IMR-90 (cell line): ENCODE measurements around the gene PLD6. TPM values are rescaled to one million over a fixed set of nuclear protein-coding genes. Genes with fewer than 3 reads are reported as not detected.

Source experiments
- ATAC-seq: fragments of 200-7000 bp; cut with Tn5 transposase; 2 replicates; pipeline ENCODE4 v1.9.1; 2020; ENCODE audit warnings: low read depth, mild to moderate bottlenecking, moderate library complexity
- BruUV-seq: library from RNA; stranded (reverse); fragments of 400-500 nt; replicated peaks from 2 replicates; lab custom pipeline; 2021; lab: Mats Ljungman, UMichigan
- CTCF ChIA-PET: fragments of 300-600 bp; formaldehyde crosslinking; extraction: SDS; loops from one replicate; lab custom pipeline; 2021; ENCODE audit warnings: antibody characterized with exemption; lab: Yijun Ruan, JAX
- POLR2A ChIA-PET: fragments of 300-600 bp; sonication (Branson Sonifier 250); formaldehyde crosslinking; loops from one replicate; lab custom pipeline; 2022; ENCODE audit warnings: antibody characterized with exemption; ENCODE audit not compliant: unreplicated experiment; lab: Charles Lee
- DNase-seq: peaks from one replicate; pipeline ENCODE4 v3.0.0; 2013
- H2AFZ ChIP-seq: replicated peaks from 2 replicates; pipeline ENCODE3; 2013; ENCODE audit warnings: low read length, mild to moderate bottlenecking; ENCODE audit not compliant: poor library complexity
- H2AK5ac ChIP-seq: 2 replicates; pipeline ENCODE4 v1.6.1; 2013; ENCODE audit warnings: low read depth, low read length, inconsistent platforms
- H2AK9ac ChIP-seq: replicated peaks from 2 replicates; pipeline ENCODE3; 2013; ENCODE audit warnings: mild to moderate bottlenecking, low read depth, low read length, moderate library complexity; ENCODE audit not compliant: poor library complexity
- H2BK120ac ChIP-seq: 2 replicates; pipeline ENCODE4 v1.6.1; 2013; ENCODE audit warnings: low read depth, low read length, inconsistent platforms
- H2BK15ac ChIP-seq: 3 replicates; pipeline ENCODE4 v1.6.1; 2013; ENCODE audit warnings: low read depth, low read length, inconsistent platforms
- H2BK20ac ChIP-seq: 2 replicates; pipeline ENCODE4 v1.6.1; 2013; ENCODE audit warnings: low read depth, mild to moderate bottlenecking, inconsistent platforms, low read length, moderate library complexity
- H2BK5ac ChIP-seq: 2 replicates; pipeline ENCODE4 v1.6.1; 2013; ENCODE audit warnings: mild to moderate bottlenecking, low read depth, low read length, inconsistent platforms; ENCODE audit not compliant: poor library complexity, severe bottlenecking
- H3K14ac ChIP-seq: replicated peaks from 2 replicates; pipeline ENCODE4 v1.6.1; 2013; ENCODE audit warnings: low read depth, low read length, inconsistent platforms
- H3K18ac ChIP-seq: 2 replicates; pipeline ENCODE4 v1.6.1; 2013; ENCODE audit warnings: low read depth, low read length, control low read depth
- H3K23ac ChIP-seq: 2 replicates; pipeline ENCODE4 v1.6.1; 2013; ENCODE audit warnings: low read depth, low read length, inconsistent platforms
- H3K27ac ChIP-seq: 2 replicates; pipeline ENCODE4 v1.5.1; 2013; ENCODE audit warnings: mild to moderate bottlenecking, control low read depth, low read length; ENCODE audit not compliant: insufficient read depth
- H3K27me3 ChIP-seq: 2 replicates; pipeline ENCODE4 v1.6.1; 2013; ENCODE audit warnings: low read length; ENCODE audit not compliant: control insufficient read depth, insufficient read depth
- H3K36me3 ChIP-seq: 2 replicates; pipeline ENCODE4 v1.6.1; 2013; ENCODE audit warnings: low read length, mixed read lengths; ENCODE audit not compliant: control insufficient read depth, insufficient read depth
- H3K4ac ChIP-seq: 2 replicates; pipeline ENCODE4 v1.6.1; 2013; ENCODE audit warnings: low read depth, low read length, inconsistent platforms
- H3K4me1 ChIP-seq: 2 replicates; pipeline ENCODE4 v1.6.1; 2013; ENCODE audit warnings: low read length, mixed read lengths; ENCODE audit not compliant: control insufficient read depth, insufficient read depth
- H3K4me2 ChIP-seq: 2 replicates; pipeline ENCODE4 v1.6.1; 2013; ENCODE audit warnings: low read depth, mild to moderate bottlenecking, control low read depth, low read length, moderate library complexity
- H3K4me3 ChIP-seq: 2 replicates; pipeline ENCODE4 v1.5.1; 2013; ENCODE audit warnings: low read depth, mild to moderate bottlenecking, control low read depth, low read length, moderate library complexity; ENCODE audit not compliant: insufficient read depth
- H3K56ac ChIP-seq: 2 replicates; pipeline ENCODE4 v1.6.1; 2013; ENCODE audit warnings: low read length, inconsistent platforms; ENCODE audit not compliant: insufficient read depth; ENCODE audit errors: extremely low read depth
- H3K79me1 ChIP-seq, 2 experiments: 2 replicates each; pipeline ENCODE4 v1.6.1; 2013; ENCODE audit warnings: low read length in 2 of 2, inconsistent platforms in 1 of 2, low read depth in 1 of 2
- H3K9ac ChIP-seq: 2 replicates; pipeline ENCODE4 v1.6.1; 2013; ENCODE audit warnings: low read depth, low read length, control low read depth
- H3K9me1 ChIP-seq: 2 replicates; pipeline ENCODE4 v1.6.1; 2013; ENCODE audit warnings: low read length, inconsistent platforms; ENCODE audit not compliant: insufficient read depth
- H3K9me3 ChIP-seq: 2 replicates; pipeline ENCODE4 v1.6.1; 2013; ENCODE audit warnings: low read length; ENCODE audit not compliant: control insufficient read depth, insufficient read depth
- H4K20me1 ChIP-seq: 2 replicates; pipeline ENCODE4 v1.6.1; 2013; ENCODE audit warnings: low read length, inconsistent platforms; ENCODE audit not compliant: insufficient read depth
- H4K5ac ChIP-seq: 2 replicates; pipeline ENCODE4 v1.6.1; 2013; ENCODE audit warnings: mild to moderate bottlenecking, low read depth, low read length, control low read depth
- H4K8ac ChIP-seq, 2 experiments: 2 replicates each; pipeline ENCODE4 v1.6.1; 2013; ENCODE audit warnings: low read depth in 2 of 2, low read length in 2 of 2, control low read depth in 1 of 2, inconsistent platforms in 1 of 2
- H4K91ac ChIP-seq: 2 replicates; pipeline ENCODE4 v1.6.1; 2013; ENCODE audit warnings: low read depth, low read length, inconsistent platforms; ENCODE audit not compliant: insufficient read depth
- BHLHE40 ChIP-seq: fragments of 150-350 bp; IDR thresholded peaks from 2 replicates; pipeline ENCODE4 v1.6.1; 2016; ENCODE audit warnings: mild to moderate bottlenecking, low read depth, low read length
- FOS ChIP-seq: fragments of 150-350 bp; IDR thresholded peaks from 2 replicates; pipeline ENCODE4 v1.6.1; 2016; ENCODE audit warnings: low read depth, low read length
- MAFK ChIP-seq: IDR thresholded peaks from 2 replicates; pipeline ENCODE4 v1.6.1; 2012; ENCODE audit warnings: low read depth, low read length, improper control_type of control experiment
- POLR2A ChIP-seq: IDR thresholded peaks from 2 replicates; pipeline ENCODE4 v1.6.1; 2012; ENCODE audit warnings: mild to moderate bottlenecking, low read depth, low read length
- RCOR1 ChIP-seq: IDR thresholded peaks from 2 replicates; pipeline ENCODE4 v1.6.1; 2012; ENCODE audit warnings: mild to moderate bottlenecking, low read length, improper control_type of control experiment; ENCODE audit not compliant: insufficient replicate concordance
- USF2 ChIP-seq: fragments of 150-350 bp; IDR thresholded peaks from 2 replicates; pipeline ENCODE4 v1.6.1; 2017; ENCODE audit warnings: mild to moderate bottlenecking, antibody characterized with exemption, low read length, low read depth
- WGBS, 2 experiments: methylation state at CpG; one replicate each; pipeline versions ENCODE4 v1.1.5 to v1.1.7; 2013; ENCODE audit warnings: missing lambda C conversion rate in 2 of 2; ENCODE audit not compliant: insufficient read length in 1 of 2; ENCODE audit errors: extremely low coverage in 2 of 2; 5-methylcytosine and 5-hydroxymethylcytosine counted together
- dilution Hi-C: fragments of 300-500 bp; cut with HindIII; formaldehyde crosslinking; loops from one replicate; pipeline ENCODE4 v1.14.3; 2018; ENCODE audit warnings: low sequenced_read_pairs; ENCODE audit not compliant: unreplicated experiment
- in situ Hi-C: fragments of 300-500 bp; cut with MboI; formaldehyde crosslinking; loops from 3 replicates; pipeline ENCODE4 v1.14.3; 2019; ENCODE audit warnings: low sequenced_read_pairs, inconsistent platforms, mixed read lengths
- intact Hi-C: fragments of 100-400 bp; cut with micrococcal nuclease; formaldehyde crosslinking; loops from 2 replicates; pipeline ENCODE4 v1.10.0; 2022
- polyA plus RNA-seq, 3 experiments: library from polyadenylated mRNA; depleted of rRNA; stranded (reverse); fragments of >200 nt; gene quantifications; 2 replicates each; pipeline ENCODE4 v1.2.3, GENCODE V29; 2012; ENCODE audit warnings: low replicate concordance in 1 of 3
- total RNA-seq: library from RNA; depleted of rRNA; stranded (reverse); fragments of >200 nt; gene quantifications from 2 replicates; pipeline ENCODE4 v1.2.3, GENCODE V29; 2012
- TF ChIP-seq, protein P1 (sequence below): conservative IDR thresholded peaks from 2 replicates; pipeline ENCODE4 v1.5.1; 2012; ENCODE audit warnings: mild to moderate bottlenecking, low read depth, low read length, improper control_type of control experiment
- TF ChIP-seq, protein P2 (sequence below): fragments of 150-350 bp; IDR thresholded peaks from 2 replicates; pipeline ENCODE4 v1.6.1; 2016; ENCODE audit warnings: low read depth, mild to moderate bottlenecking, low read length, moderate library complexity, borderline replicate concordance

Gene PLD6
- total and polyA plus RNA-seq, 2 of the 4 experiments (the other 2 are of a cell fraction), result 1.1 to 1.5 TPM

DNA sequence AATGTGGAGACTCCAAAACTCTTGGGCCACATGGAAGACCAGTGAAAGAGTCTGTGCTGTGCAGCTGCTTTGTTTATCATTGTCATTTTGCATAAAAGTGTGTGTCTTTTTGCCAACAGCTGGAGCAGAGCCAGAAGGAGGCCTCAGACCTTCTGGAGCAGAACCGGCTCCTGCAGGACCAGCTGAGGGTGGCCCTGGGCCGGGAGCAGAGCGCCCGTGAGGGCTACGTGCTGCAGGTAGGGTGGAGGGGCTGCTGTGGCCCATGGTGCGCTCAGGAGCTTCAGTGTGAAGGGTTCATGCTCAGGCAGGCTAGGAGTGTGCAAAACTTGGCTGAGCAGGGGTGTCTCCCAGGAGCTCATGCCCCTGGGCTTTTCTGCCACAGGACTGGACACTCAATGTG, 45.0 kb downstream of the PLD6 start:
- in situ Hi-C loops, result no loop called here
- H3K36me3 ChIP-seq, result peaks cover 76% of the 10 kb centered on the region
- ATAC-seq (no peak), DNase-seq (no peak)
- no peak overlapping the region for H2BK120ac ChIP-seq
- H2BK15ac ChIP-seq, result no peak overlapping the region
- H2BK20ac ChIP-seq, result no peak overlapping the region
- TF ChIP-seq FOS (no peak), USF2 (no peak), POLR2A (no peak), BHLHE40 (no peak), RCOR1 (no peak), MAFK (no peak)
- TF ChIP-seq, protein P1, sequence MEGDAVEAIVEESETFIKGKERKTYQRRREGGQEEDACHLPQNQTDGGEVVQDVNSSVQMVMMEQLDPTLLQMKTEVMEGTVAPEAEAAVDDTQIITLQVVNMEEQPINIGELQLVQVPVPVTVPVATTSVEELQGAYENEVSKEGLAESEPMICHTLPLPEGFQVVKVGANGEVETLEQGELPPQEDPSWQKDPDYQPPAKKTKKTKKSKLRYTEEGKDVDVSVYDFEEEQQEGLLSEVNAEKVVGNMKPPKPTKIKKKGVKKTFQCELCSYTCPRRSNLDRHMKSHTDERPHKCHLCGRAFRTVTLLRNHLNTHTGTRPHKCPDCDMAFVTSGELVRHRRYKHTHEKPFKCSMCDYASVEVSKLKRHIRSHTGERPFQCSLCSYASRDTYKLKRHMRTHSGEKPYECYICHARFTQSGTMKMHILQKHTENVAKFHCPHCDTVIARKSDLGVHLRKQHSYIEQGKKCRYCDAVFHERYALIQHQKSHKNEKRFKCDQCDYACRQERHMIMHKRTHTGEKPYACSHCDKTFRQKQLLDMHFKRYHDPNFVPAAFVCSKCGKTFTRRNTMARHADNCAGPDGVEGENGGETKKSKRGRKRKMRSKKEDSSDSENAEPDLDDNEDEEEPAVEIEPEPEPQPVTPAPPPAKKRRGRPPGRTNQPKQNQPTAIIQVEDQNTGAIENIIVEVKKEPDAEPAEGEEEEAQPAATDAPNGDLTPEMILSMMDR, result no peak
- TF ChIP-seq, protein P2, sequence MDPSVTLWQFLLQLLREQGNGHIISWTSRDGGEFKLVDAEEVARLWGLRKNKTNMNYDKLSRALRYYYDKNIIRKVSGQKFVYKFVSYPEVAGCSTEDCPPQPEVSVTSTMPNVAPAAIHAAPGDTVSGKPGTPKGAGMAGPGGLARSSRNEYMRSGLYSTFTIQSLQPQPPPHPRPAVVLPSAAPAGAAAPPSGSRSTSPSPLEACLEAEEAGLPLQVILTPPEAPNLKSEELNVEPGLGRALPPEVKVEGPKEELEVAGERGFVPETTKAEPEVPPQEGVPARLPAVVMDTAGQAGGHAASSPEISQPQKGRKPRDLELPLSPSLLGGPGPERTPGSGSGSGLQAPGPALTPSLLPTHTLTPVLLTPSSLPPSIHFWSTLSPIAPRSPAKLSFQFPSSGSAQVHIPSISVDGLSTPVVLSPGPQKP, result no peak
- intact Hi-C loops, result no loop called here
- H3K79me1 ChIP-seq, result peaks cover 26 to 47% of the 10 kb centered on the region in 2 experiments
- no peak overlapping the region for H3K4me3 ChIP-seq
- no peak overlapping the region for H3K23ac ChIP-seq
- no peak overlapping the region for H3K9ac ChIP-seq
- no CpG with 5 or more reads among the region's 6 CpGs for WGBS, 2 experiments
- ChIA-PET POLR2A (no interaction called here), CTCF (no interaction called here)
- no peak overlapping the region for H2AK9ac ChIP-seq
- H4K91ac ChIP-seq, result no peak overlapping the region
- peaks cover 8% of the 10 kb centered on the region; the same call in 1 of the 2 replicates for H3K9me1 ChIP-seq
- H3K56ac ChIP-seq, result no peak overlapping the region
- no peaks in the 10 kb centered on the region for H3K27me3 ChIP-seq
- H2BK5ac ChIP-seq, result no peak overlapping the region
- peaks cover 17% of the 10 kb centered on the region for H4K20me1 ChIP-seq
- no peak overlapping the region for H4K8ac ChIP-seq
- no peak overlapping the region for H2AK5ac ChIP-seq
- H3K18ac ChIP-seq, result no peak overlapping the region
- no peak overlapping the region for H4K5ac ChIP-seq
- no peak overlapping the region for H3K4me2 ChIP-seq
- no peak overlapping the region for H2AFZ ChIP-seq
- BruUV-seq, result no TSS peak
- H3K4me1 ChIP-seq, result peaks cover 7% of the 10 kb centered on the region
- no peak overlapping the region for H3K27ac ChIP-seq
- H3K14ac ChIP-seq, result no peak overlapping the region
- dilution Hi-C loops, result no loop called here
- H3K4ac ChIP-seq, result no peak overlapping the region
- no peaks in the 10 kb centered on the region for H3K9me3 ChIP-seq
